LNCaP clone FGC (cell line): Measurements from ENCODE around the gene ATP13A3.

Source experiments
- DNase-seq: peaks from one replicate; pipeline ENCODE4 v3.0.0-alpha.2; 2011; ENCODE audit warnings: low read depth
- H3K4me3 ChIP-seq: 2 replicates; pipeline ENCODE4 v1.5.1; 2011; ENCODE audit warnings: mild to moderate bottlenecking, low read depth, low read length, control low read depth
- TF ChIP-seq, protein P1 (sequence below): IDR thresholded peaks from 2 replicates; pipeline ENCODE4 v1.5.1; 2012; ENCODE audit warnings: mild to moderate bottlenecking; ENCODE audit not compliant: control insufficient read depth, insufficient read depth; ENCODE audit errors: extremely low read depth

Gene ATP13A3

DNA sequence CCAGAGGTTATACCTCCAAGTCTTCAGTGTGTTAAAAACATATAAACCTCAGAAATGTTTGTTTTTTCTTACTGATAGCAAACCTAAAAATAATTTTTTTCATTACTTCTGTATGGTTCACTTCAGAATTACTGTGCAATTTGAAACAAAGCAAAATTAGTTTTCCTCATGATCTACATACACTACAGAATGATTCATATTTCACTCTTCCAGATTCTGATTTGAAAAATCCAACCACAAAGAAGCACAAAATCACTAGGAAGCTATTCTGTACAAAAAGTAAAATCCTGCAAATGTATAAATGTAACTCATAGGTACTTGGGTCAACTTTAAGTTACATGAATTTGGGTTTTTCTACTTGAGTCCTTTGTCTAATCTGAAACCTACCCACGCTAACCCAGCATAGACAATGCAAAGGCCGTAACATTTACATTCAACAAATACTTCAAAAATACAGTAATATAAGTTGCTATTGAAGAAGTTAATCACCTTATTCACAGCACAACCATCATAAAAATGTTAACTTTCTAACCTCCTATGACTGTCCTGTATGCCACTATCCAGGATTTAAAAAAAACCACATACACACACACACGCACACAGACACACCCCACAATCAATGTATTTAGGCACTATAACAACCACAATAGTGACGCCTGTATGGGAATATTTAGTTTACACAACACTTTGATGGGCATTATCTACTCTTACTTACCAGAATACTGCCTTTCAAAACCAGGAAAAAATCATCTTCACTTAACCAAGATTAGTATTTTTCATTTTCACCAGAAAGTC lies 11.5 kb downstream of the ATP13A3 start:
- DNase-seq = no peak
- TF ChIP-seq, protein P1, sequence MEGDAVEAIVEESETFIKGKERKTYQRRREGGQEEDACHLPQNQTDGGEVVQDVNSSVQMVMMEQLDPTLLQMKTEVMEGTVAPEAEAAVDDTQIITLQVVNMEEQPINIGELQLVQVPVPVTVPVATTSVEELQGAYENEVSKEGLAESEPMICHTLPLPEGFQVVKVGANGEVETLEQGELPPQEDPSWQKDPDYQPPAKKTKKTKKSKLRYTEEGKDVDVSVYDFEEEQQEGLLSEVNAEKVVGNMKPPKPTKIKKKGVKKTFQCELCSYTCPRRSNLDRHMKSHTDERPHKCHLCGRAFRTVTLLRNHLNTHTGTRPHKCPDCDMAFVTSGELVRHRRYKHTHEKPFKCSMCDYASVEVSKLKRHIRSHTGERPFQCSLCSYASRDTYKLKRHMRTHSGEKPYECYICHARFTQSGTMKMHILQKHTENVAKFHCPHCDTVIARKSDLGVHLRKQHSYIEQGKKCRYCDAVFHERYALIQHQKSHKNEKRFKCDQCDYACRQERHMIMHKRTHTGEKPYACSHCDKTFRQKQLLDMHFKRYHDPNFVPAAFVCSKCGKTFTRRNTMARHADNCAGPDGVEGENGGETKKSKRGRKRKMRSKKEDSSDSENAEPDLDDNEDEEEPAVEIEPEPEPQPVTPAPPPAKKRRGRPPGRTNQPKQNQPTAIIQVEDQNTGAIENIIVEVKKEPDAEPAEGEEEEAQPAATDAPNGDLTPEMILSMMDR = no peak
- H3K4me3 ChIP-seq = no peak overlapping the region

DNA sequence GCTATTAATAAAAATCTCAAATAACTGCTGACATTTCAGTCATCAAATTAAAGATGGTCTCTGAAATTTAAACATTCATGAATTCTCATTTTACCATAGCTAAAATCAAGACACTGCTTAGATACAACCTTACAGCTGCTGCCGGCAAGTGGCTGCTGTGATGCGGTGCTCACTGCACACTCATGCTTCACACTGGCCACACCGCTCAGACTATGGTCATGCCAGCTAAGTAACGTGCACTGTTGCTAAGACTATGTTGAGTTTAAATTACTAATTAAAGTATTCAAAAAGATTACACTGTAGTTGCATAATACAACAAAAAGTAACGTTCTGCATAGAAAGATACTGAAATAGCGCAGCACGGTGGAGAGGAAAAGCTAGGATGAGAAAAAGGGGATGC lies 12.1 kb downstream of the ATP13A3 start:
- TF ChIP-seq, protein P1 = no peak
- no peak overlapping the region for H3K4me3 ChIP-seq
- DNase-seq = no peak

DNA sequence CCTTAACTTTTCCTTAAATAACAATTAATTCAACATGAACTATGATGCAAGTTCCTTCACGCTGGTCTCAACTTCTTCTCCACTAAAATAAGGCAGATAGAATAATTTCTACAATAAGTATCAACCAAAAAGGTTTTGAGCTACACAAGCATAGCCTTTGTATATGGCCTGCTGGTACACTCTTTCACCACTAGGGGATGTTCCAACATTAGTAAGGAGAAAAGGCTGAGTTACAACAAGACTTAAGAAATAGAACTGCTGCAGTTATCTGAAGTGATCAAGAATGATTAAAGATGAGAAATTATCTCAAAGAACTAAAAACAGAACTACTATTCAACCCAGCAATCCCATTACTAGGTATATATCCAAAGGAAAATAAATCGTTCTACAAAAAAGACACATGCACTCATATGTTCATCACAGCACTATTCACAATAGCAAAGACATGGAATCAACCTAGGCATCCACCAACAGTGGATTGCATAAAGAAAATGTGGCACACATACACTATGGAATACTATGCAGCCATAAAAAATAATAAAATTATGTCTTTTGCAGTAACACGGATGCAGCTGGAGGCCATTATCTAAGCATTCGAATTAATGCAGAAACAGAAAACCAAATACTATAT lies 14.4 kb downstream of the ATP13A3 start:
- H3K4me3 ChIP-seq = no peak overlapping the region
- TF ChIP-seq, protein P1 = peak; percentile 96
- DNase-seq = peak; percentile 42

DNA sequence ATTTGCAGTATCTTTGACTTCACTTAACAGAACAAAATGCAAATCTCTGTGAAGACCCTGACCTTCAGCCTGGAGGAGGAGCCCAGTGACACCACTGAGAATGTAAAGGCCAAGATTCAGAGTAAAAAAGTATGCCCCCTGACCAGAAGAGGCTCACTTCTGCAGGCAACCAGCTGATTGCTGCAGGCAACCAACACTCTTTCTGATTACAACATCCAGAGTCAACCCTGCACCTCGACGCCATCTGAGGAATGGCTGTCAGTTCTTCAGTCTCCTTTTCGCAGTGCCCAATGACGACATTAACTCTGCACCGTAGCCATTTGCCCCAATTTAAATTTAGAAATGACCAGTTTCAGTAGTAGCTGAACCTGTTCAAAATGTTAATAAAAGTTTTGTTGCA lies 14.9 kb downstream of the ATP13A3 start:
- no peak for DNase-seq
- H3K4me3 ChIP-seq = no peak overlapping the region
- TF ChIP-seq, protein P1 = no peak

DNA sequence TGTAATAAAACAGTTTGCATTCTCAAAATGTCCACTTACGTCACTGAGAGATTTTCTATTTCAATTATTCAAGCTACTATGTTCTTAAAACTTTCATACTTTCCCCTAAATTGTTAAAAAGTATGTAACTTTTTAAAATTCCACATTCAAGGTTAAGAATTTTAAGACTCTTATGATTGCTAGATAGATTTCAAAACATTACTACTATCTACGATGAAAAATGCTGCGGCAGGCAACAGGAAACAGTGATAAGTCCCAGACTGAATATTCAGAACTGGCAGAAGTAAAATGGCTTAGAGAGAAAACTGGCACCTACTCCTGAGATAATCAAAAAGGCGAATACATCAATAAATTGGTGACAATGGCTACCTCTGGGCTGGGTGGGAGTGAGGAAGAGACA lies 16.2 kb downstream of the ATP13A3 start:
- no peak for DNase-seq
- TF ChIP-seq, protein P1 = no peak
- no peak overlapping the region for H3K4me3 ChIP-seq

DNA sequence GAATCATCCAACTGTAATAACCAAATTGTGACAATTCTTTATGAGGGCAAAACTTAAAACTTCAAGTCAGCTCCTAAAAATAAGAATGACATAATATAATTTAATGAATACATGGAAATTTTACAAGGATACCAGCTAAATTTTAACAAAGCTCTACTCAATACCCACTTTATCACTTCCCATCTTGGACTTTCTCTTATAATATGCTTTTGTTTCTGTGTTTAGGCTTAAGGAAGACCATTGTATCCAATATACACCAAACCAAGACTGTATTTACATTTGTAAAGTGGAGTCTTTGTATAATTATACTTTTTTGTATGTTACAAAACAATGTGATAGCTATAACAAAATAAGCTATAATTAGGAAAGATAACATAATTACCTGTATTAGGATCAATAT lies 16.8 kb downstream of the ATP13A3 start:
- DNase-seq = no peak
- TF ChIP-seq, protein P1 = no peak
- no peak overlapping the region for H3K4me3 ChIP-seq
